K562 (cell line): Measurements from ENCODE around the gene ARHGDIA. TPM values are rescaled to one million over a fixed set of nuclear protein-coding genes. Genes with fewer than 3 reads are reported as not detected.

Experiments used
- CEBPB ChIP-seq: fragments of 450-650 bp; IDR thresholded peaks from 2 replicates; pipeline ENCODE4 v1.6.1; 2016; ENCODE audit warnings: missing genetic modification characterization, missing compliant biosample characterization
- EGR1 ChIP-seq: fragments of 450-650 bp; conservative IDR thresholded peaks from 2 replicates; pipeline ENCODE4 v1.6.1; 2017; ENCODE audit warnings: mild to moderate bottlenecking
- HNRNPLL ChIP-seq: fragments of 200-400 bp; formaldehyde crosslinking; IDR thresholded peaks from 2 replicates; pipeline ENCODE4 v1.6.1; 2017; ENCODE audit warnings: low read length, low read depth, mild to moderate bottlenecking; ENCODE audit not compliant: poor library complexity, severe bottlenecking
- PML ChIP-seq: IDR thresholded peaks from 2 replicates; pipeline ENCODE4 v1.6.1; 2012; ENCODE audit warnings: low read length, inconsistent platforms
- SIN3A ChIP-seq, 2 experiments: fragments of 150-350 bp in 1 of 2; IDR thresholded peaks; 2 replicates each; pipeline ENCODE4 v1.6.1; 2011 to 2016; ENCODE audit warnings: borderline replicate concordance in 2 of 2, low read depth in 2 of 2, low read length in 2 of 2, mild to moderate bottlenecking in 2 of 2, moderate library complexity in 2 of 2; ENCODE audit not compliant: control insufficient read depth in 1 of 2
- TFAM ChIP-seq: fragments of 250-450 bp; sonication (Bioruptor Pico); conservative IDR thresholded peaks from 2 replicates; pipeline ENCODE4 v1.5.0; 2021; ENCODE audit warnings: mild to moderate bottlenecking, moderate library complexity
- ZNF655 ChIP-seq: fragments of 250-450 bp; sonication (Bioruptor Pico); IDR thresholded peaks from 2 replicates; pipeline ENCODE4 v1.5.0; 2021
- ZNF830 ChIP-seq: fragments of 250-450 bp; sonication (Bioruptor Pico); IDR thresholded peaks from 2 replicates; pipeline ENCODE4 v1.5.0; 2021; ENCODE audit warnings: mild to moderate bottlenecking
- polyA plus RNA-seq, 8 experiments: library from polyadenylated mRNA; depleted of rRNA in 4 of 8; stranded (reverse) in 5 of 8; unstranded in 3 of 8; fragments of >200 nt; fragmentation: Nextera tagmentation in 2 of 8; fragmentation: Illumina TruSeq in 1 of 8; extraction: Ambion mirVana in 2 of 8; extraction: Trizol in 1 of 8; gene quantifications; 2 replicates each; pipeline versions ENCODE4 v1.2.1 to v1.2.3, GENCODE V29; 2011 to 2014; ENCODE audit warnings: inconsistent platforms in 1 of 8, missing spikeins in 1 of 8
- total RNA-seq, 7 experiments: library from RNA; depleted of rRNA in 6 of 7; stranded (reverse); fragments of >200 nt in 6 of 7; fragmentation: Illumina TruSeq in 2 of 7; extraction: Trizol in 2 of 7; gene quantifications; 2 replicates each; pipeline versions ENCODE4 v1.2.1 to v1.2.3, GENCODE V29; 2011 to 2021; ENCODE audit warnings: low replicate concordance in 1 of 7
- TF ChIP-seq, protein P1 (sequence below): fragments of 250-450 bp; sonication (Bioruptor Pico); IDR thresholded peaks from 2 replicates; pipeline ENCODE4 v1.9.0; 2021; ENCODE audit warnings: mild to moderate bottlenecking
- TF ChIP-seq, protein P2 (sequence below): fragments of 200-600 bp; sonication (generic); IDR thresholded peaks from one replicate; pipeline ENCODE4 v1.6.1; 2012; ENCODE audit warnings: mild to moderate bottlenecking, low read depth, low read length, inconsistent platforms
- TF ChIP-seq, protein P3 (sequence below): fragments of 450-650 bp; IDR thresholded peaks from 2 replicates; pipeline ENCODE4 v1.7.1; 2018; ENCODE audit warnings: mild to moderate bottlenecking, low read depth; ENCODE audit not compliant: partially characterized antibody

Gene ARHGDIA
- total and polyA plus RNA-seq, 9 of the 15 experiments (the other 6 are each of a cell fraction or from before 2014, with no cell fraction given) = 9.6 to 340 (median 97.6) TPM

DNA sequence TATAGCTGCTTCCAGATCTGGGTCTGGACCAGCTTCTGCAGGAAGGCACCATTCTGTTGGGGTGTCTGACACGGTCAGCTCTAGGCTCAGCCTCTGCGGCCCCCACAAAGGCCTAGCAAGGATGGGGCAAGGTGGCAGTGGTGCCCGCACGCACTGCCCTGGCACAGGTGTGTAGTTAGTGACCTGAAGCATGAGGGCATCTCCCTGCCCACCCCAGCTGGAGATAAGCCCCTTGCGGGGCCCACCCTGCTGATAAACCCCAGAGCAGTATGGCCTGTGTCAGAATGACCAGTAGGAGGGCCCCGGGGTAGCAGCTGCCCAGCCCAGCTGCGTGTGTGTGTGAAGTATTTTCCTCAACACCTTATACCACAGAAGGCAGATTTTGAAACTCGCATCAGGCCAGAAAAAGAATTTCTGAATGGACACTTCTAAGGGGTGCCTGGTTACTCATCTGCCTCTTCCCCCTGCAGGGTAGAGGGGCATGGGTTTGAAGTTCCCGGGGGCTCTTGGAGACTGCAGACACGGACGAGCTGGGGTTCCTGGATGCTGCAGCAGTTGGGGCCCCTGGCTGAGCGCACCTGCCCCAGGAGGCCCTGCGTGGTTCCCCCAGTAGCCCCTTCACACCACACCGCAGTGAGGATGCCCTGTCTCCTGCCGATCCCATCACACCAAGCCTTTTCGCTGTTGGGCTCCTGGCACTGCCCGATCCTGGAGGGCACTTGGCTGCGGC lies 4.5 kb downstream of the ARHGDIA start (continued):
- TF ChIP-seq ZNF655 (CRISPR knock-in tag) (no peak), SIN3A (IDR thresholded peaks at IDR 0.05; ENCODE audit: borderline replicate concordance in 2 of 2, control insufficient read depth in 1 of 2, low read depth in 2 of 2, low read length in 2 of 2) (peak in 1 of 2 experiments; percentile 3; a peak in 1 of 4 replicates), EGR1 (no peak), HNRNPLL (no peak), CEBPB (no peak), PML (peak; percentile 19), TFAM (CRISPR knock-in tag) (no peak), ZNF830 (CRISPR knock-in tag) (0 out of 2 replicates have a peak, but pooled peaks have one; percentile 35)
- TF ChIP-seq, protein P1, sequence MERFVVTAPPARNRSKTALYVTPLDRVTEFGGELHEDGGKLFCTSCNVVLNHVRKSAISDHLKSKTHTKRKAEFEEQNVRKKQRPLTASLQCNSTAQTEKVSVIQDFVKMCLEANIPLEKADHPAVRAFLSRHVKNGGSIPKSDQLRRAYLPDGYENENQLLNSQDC (CRISPR knock-in tag) = no peak
- TF ChIP-seq, protein P2, sequence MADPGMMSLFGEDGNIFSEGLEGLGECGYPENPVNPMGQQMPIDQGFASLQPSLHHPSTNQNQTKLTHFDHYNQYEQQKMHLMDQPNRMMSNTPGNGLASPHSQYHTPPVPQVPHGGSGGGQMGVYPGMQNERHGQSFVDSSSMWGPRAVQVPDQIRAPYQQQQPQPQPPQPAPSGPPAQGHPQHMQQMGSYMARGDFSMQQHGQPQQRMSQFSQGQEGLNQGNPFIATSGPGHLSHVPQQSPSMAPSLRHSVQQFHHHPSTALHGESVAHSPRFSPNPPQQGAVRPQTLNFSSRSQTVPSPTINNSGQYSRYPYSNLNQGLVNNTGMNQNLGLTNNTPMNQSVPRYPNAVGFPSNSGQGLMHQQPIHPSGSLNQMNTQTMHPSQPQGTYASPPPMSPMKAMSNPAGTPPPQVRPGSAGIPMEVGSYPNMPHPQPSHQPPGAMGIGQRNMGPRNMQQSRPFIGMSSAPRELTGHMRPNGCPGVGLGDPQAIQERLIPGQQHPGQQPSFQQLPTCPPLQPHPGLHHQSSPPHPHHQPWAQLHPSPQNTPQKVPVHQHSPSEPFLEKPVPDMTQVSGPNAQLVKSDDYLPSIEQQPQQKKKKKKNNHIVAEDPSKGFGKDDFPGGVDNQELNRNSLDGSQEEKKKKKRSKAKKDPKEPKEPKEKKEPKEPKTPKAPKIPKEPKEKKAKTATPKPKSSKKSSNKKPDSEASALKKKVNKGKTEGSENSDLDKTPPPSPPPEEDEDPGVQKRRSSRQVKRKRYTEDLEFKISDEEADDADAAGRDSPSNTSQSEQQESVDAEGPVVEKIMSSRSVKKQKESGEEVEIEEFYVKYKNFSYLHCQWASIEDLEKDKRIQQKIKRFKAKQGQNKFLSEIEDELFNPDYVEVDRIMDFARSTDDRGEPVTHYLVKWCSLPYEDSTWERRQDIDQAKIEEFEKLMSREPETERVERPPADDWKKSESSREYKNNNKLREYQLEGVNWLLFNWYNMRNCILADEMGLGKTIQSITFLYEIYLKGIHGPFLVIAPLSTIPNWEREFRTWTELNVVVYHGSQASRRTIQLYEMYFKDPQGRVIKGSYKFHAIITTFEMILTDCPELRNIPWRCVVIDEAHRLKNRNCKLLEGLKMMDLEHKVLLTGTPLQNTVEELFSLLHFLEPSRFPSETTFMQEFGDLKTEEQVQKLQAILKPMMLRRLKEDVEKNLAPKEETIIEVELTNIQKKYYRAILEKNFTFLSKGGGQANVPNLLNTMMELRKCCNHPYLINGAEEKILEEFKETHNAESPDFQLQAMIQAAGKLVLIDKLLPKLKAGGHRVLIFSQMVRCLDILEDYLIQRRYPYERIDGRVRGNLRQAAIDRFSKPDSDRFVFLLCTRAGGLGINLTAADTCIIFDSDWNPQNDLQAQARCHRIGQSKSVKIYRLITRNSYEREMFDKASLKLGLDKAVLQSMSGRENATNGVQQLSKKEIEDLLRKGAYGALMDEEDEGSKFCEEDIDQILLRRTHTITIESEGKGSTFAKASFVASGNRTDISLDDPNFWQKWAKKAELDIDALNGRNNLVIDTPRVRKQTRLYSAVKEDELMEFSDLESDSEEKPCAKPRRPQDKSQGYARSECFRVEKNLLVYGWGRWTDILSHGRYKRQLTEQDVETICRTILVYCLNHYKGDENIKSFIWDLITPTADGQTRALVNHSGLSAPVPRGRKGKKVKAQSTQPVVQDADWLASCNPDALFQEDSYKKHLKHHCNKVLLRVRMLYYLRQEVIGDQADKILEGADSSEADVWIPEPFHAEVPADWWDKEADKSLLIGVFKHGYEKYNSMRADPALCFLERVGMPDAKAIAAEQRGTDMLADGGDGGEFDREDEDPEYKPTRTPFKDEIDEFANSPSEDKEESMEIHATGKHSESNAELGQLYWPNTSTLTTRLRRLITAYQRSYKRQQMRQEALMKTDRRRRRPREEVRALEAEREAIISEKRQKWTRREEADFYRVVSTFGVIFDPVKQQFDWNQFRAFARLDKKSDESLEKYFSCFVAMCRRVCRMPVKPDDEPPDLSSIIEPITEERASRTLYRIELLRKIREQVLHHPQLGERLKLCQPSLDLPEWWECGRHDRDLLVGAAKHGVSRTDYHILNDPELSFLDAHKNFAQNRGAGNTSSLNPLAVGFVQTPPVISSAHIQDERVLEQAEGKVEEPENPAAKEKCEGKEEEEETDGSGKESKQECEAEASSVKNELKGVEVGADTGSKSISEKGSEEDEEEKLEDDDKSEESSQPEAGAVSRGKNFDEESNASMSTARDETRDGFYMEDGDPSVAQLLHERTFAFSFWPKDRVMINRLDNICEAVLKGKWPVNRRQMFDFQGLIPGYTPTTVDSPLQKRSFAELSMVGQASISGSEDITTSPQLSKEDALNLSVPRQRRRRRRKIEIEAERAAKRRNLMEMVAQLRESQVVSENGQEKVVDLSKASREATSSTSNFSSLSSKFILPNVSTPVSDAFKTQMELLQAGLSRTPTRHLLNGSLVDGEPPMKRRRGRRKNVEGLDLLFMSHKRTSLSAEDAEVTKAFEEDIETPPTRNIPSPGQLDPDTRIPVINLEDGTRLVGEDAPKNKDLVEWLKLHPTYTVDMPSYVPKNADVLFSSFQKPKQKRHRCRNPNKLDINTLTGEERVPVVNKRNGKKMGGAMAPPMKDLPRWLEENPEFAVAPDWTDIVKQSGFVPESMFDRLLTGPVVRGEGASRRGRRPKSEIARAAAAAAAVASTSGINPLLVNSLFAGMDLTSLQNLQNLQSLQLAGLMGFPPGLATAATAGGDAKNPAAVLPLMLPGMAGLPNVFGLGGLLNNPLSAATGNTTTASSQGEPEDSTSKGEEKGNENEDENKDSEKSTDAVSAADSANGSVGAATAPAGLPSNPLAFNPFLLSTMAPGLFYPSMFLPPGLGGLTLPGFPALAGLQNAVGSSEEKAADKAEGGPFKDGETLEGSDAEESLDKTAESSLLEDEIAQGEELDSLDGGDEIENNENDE = peak; percentile 70
- TF ChIP-seq, protein P3, sequence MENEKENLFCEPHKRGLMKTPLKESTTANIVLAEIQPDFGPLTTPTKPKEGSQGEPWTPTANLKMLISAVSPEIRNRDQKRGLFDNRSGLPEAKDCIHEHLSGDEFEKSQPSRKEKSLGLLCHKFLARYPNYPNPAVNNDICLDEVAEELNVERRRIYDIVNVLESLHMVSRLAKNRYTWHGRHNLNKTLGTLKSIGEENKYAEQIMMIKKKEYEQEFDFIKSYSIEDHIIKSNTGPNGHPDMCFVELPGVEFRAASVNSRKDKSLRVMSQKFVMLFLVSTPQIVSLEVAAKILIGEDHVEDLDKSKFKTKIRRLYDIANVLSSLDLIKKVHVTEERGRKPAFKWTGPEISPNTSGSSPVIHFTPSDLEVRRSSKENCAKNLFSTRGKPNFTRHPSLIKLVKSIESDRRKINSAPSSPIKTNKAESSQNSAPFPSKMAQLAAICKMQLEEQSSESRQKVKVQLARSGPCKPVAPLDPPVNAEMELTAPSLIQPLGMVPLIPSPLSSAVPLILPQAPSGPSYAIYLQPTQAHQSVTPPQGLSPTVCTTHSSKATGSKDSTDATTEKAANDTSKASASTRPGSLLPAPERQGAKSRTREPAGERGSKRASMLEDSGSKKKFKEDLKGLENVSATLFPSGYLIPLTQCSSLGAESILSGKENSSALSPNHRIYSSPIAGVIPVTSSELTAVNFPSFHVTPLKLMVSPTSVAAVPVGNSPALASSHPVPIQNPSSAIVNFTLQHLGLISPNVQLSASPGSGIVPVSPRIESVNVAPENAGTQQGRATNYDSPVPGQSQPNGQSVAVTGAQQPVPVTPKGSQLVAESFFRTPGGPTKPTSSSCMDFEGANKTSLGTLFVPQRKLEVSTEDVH = no peak
